Stomach (tissue), 9 donors: Measurements from ENCODE around the gene RGS18. TPM values are rescaled to one million over a fixed set of nuclear protein-coding genes. Genes with fewer than 3 reads are reported as not detected.

Source experiments
- DNase-seq, 2 donors: peaks; one replicate each; pipeline versions ENCODE4 v3.0.0 to v3.0.0-alpha.2; 2013 to 2019
- H3K27ac ChIP-seq, 5 donors: fragments of 200-600 bp in 4 of 5; sonication (generic) in 4 of 5; one replicate each; pipeline ENCODE4 v1.5.1; 2013 to 2019; ENCODE audit warnings: mild to moderate bottlenecking in 1 of 5, moderate library complexity in 1 of 5
- H3K27me3 ChIP-seq, 3 donors: fragments of 200-600 bp; sonication (generic); one replicate each; pipeline ENCODE4 v1.5.1; 2017 to 2019; ENCODE audit warnings: mixed run types in 1 of 3
- H3K36me3 ChIP-seq, 4 donors: fragments of 200-600 bp; sonication (generic); 1 replicate in 3 of 4; 2 replicates in 1 of 4; pipeline ENCODE4 v1.5.1; 2016 to 2019
- H3K4me1 ChIP-seq, 4 donors: fragments of 200-600 bp; sonication (generic); one replicate each; pipeline ENCODE4 v1.5.1; 2016 to 2019
- H3K4me3 ChIP-seq, 4 donors: fragments of 200-600 bp; sonication (generic) in 3 of 4; one replicate each; pipeline ENCODE4 v1.5.1; 2016 to 2019; ENCODE audit warnings: mild to moderate bottlenecking in 1 of 4
- H3K9me3 ChIP-seq, 4 donors: fragments of 200-600 bp; sonication (generic); one replicate each; pipeline ENCODE4 v1.5.1; 2016 to 2019
- EP300 ChIP-seq: sonication (generic); formaldehyde crosslinking; IDR thresholded peaks from one replicate; pipeline ENCODE4 v1.6.1; 2017; ENCODE audit warnings: antibody characterized with exemption
- POLR2A ChIP-seq, 4 donors: fragments of 450-650 bp; IDR thresholded peaks; one replicate each; pipeline ENCODE4 v1.6.1; 2016; ENCODE audit warnings: antibody characterized with exemption in 4 of 4, control low read depth in 2 of 4, mild to moderate bottlenecking in 1 of 4, moderate library complexity in 1 of 4
- POLR2AphosphoS5 ChIP-seq, 3 donors: sonication (generic); formaldehyde crosslinking; IDR thresholded peaks; one replicate each; pipeline ENCODE4 v1.6.1; 2016; ENCODE audit warnings: antibody characterized with exemption in 3 of 3
- WGBS, 5 donors: extraction: QIAGEN DNeasy Blood & Tissue Kit in 3 of 5; methylation state at CpG; one replicate each; pipeline versions ENCODE4 v1.1.5 to v1.1.7; 2013 to 2018; 5-methylcytosine and 5-hydroxymethylcytosine counted together
- intact Hi-C: fragments of 100-400 bp; cut with DNase I; formaldehyde crosslinking; loops from one replicate; pipeline ENCODE4 v1.15.1; 2023; ENCODE audit warnings: low total_unique reads
- polyA plus RNA-seq, 3 donors: library from polyadenylated mRNA; stranded (reverse); fragments of 200-250 nt; gene quantifications; one replicate each; pipeline ENCODE4 v1.2.3, GENCODE V29; 2013
- total RNA-seq, 5 donors: library from RNA; depleted of rRNA; stranded (reverse); fragments of >200 nt; gene quantifications; one replicate each; pipeline versions ENCODE4 v1.1.0 to v1.2.3, GENCODE V29; 2014 to 2016
- TF ChIP-seq, protein P1 (sequence below), 7 experiments: fragments of 450-650 bp in 4 of 7; fragments of 200-600 bp in 3 of 7; sonication (generic) in 3 of 7; IDR thresholded peaks; one replicate each; pipeline ENCODE4 v1.5.1; 2016 to 2019; ENCODE audit warnings: antibody characterized with exemption in 7 of 7, control low read depth in 2 of 7, mild to moderate bottlenecking in 1 of 7
- donor health status: healthy with polysubstance abuse.
- donor health status: Bipolar disorder and iron deficiency.
- donor health status: healthy.

Gene RGS18
- total and polyA plus RNA-seq, 8 donors, result 0.38 to 4.0 (median 3.0) TPM; not detected in 2

DNA sequence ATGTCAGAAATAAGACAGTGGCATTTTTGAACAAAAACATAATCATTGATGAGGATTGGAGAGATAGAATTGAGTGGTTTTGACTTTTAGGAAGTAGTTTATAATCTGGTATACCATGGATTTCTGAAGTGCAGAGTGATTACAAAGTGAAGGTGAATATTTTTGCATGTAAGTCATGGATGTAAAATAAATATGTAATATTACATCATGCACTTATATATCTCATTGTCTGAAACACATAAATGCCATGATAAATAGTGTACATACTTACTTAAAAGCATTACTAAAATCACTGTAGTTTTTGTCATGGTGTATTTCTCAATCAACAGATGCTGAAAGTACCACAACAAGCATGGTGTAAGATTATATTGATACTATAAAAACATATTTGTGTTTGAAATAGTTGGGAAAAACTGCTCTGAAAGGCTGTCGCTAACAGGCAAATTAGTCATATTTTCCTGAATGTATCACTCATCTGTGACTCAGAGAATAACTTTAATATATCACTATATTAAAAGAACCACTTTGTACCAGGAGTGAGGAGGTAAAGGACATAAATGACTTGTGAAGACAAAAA, 24.8 kb upstream of the RGS18 start:
- intact Hi-C loops, result no loop called here
- TF ChIP-seq POLR2AphosphoS5 (IDR thresholded peaks at IDR 0.05), result no peak
- no peak for TF ChIP-seq POLR2A (IDR thresholded peaks at IDR 0.05)
- TF ChIP-seq EP300, result no peak
- TF ChIP-seq, protein P1, sequence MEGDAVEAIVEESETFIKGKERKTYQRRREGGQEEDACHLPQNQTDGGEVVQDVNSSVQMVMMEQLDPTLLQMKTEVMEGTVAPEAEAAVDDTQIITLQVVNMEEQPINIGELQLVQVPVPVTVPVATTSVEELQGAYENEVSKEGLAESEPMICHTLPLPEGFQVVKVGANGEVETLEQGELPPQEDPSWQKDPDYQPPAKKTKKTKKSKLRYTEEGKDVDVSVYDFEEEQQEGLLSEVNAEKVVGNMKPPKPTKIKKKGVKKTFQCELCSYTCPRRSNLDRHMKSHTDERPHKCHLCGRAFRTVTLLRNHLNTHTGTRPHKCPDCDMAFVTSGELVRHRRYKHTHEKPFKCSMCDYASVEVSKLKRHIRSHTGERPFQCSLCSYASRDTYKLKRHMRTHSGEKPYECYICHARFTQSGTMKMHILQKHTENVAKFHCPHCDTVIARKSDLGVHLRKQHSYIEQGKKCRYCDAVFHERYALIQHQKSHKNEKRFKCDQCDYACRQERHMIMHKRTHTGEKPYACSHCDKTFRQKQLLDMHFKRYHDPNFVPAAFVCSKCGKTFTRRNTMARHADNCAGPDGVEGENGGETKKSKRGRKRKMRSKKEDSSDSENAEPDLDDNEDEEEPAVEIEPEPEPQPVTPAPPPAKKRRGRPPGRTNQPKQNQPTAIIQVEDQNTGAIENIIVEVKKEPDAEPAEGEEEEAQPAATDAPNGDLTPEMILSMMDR (IDR thresholded peaks at IDR 0.05), result no peak
- no peak overlapping the region for H3K4me3 ChIP-seq
- 83 to 93% (median 89%) methylated on average over 1 of the region's 1 CpG for WGBS, 5 donors
- no peaks in the 10 kb centered on the region for H3K27me3 ChIP-seq
- no peaks in the 10 kb centered on the region for H3K36me3 ChIP-seq
- DNase-seq, result no peak
- no peaks in the 10 kb centered on the region for H3K9me3 ChIP-seq
- H3K27ac ChIP-seq, result no peak overlapping the region
- H3K4me1 ChIP-seq, result no peaks in the 10 kb centered on the region

DNA sequence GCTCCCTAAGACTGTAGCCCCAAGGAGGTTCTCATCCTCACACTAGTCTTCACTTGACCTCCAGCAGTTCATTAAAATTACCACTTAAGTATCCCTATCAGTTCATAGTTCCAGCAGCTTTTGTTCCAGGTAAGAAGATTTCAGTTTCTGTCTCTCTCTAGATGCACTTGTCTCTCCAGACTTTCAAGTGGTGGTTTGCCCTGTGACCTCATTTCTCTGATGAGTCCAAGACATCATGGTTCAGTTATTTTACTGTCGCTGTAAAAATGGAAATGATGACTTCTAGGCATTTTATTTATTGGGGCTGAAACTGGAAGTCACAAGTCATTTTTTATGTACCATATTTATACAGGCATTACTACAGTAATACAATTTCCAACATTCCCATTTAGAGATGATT, 17.9 kb upstream of the RGS18 start:
- TF ChIP-seq, protein P1 (IDR thresholded peaks at IDR 0.05), result no peak
- TF ChIP-seq POLR2AphosphoS5 (IDR thresholded peaks at IDR 0.05), result no peak
- no peak for TF ChIP-seq EP300
- TF ChIP-seq POLR2A (IDR thresholded peaks at IDR 0.05), result no peak
- WGBS, 5 donors, result 84 to 97% (median 88%) methylated on average over 1 of the region's 1 CpG
- no peaks in the 10 kb centered on the region for H3K4me1 ChIP-seq
- DNase-seq, result no peak
- H3K36me3 ChIP-seq, result no peaks in the 10 kb centered on the region
- no peaks in the 10 kb centered on the region for H3K9me3 ChIP-seq
- H3K4me3 ChIP-seq, result no peak overlapping the region
- no peak overlapping the region for H3K27ac ChIP-seq
- no peaks in the 10 kb centered on the region for H3K27me3 ChIP-seq
- intact Hi-C loops, result no loop called here

- H3K4me3 ChIP-seq, result no peak overlapping the region
- 51 to 63% (median 54%) methylated on average over 3 of the region's 3 CpGs for WGBS, 5 donors
- TF ChIP-seq EP300 (no peak), POLR2A (IDR thresholded peaks at IDR 0.05) (no peak), POLR2AphosphoS5 (IDR thresholded peaks at IDR 0.05) (no peak)
- TF ChIP-seq, protein P1 (IDR thresholded peaks at IDR 0.05), result no peak
- peaks cover 0 to 9% (median 3%) of the 10 kb centered on the region in 4 donors for H3K9me3 ChIP-seq
- no peak overlapping the region for H3K27ac ChIP-seq
- H3K36me3 ChIP-seq, result no peaks in the 10 kb centered on the region
- H3K4me1 ChIP-seq, result no peaks in the 10 kb centered on the region
- intact Hi-C loops, result no loop called here
- no peaks in the 10 kb centered on the region for H3K27me3 ChIP-seq
- no peak for DNase-seq
Observed at GRCh38 chr1:192147221-192147620, 11.0 kb upstream of the RGS18 start.

- TF ChIP-seq POLR2AphosphoS5 (IDR thresholded peaks at IDR 0.05) (no peak), EP300 (no peak), POLR2A (IDR thresholded peaks at IDR 0.05) (no peak)
- TF ChIP-seq, protein P1 (IDR thresholded peaks at IDR 0.05), result no peak
- Histone ChIP-seq H3K9me3 (peaks cover 0 to 9% (median 3%) of the 10 kb centered on the region in 4 donors), H3K4me3 (no peak overlapping the region), H3K36me3 (no peaks in the 10 kb centered on the region), H3K4me1 (no peaks in the 10 kb centered on the region), H3K27ac (no peak overlapping the region), H3K27me3 (no peaks in the 10 kb centered on the region)
- intact Hi-C loops, result no loop called here
- WGBS, 5 donors, result 57 to 73% (median 64%) methylated on average over 1 of the region's 1 CpG
- DNase-seq, result no peak
Observed at GRCh38 chr1:192147696-192148095, 10.6 kb upstream of the RGS18 start.
